GM18858 (cell line): Measurements from ENCODE around the gene OSR1.
A peak's percentile ranks its signal among the peaks of the same experiment; 100 is the strongest.
"Not testable (repeated sequence)": the region's sequence is repeated elsewhere in the genome, so short reads cannot be mapped to it uniquely, and the experiment has no call there.

ENCODE experiments used
- ATAC-seq: cut with Tn5 transposase; IDR thresholded peaks from one replicate; pipeline ENCODE4 v1.9.1; 2021; ENCODE audit not compliant: unreplicated experiment

Gene OSR1

DNA sequence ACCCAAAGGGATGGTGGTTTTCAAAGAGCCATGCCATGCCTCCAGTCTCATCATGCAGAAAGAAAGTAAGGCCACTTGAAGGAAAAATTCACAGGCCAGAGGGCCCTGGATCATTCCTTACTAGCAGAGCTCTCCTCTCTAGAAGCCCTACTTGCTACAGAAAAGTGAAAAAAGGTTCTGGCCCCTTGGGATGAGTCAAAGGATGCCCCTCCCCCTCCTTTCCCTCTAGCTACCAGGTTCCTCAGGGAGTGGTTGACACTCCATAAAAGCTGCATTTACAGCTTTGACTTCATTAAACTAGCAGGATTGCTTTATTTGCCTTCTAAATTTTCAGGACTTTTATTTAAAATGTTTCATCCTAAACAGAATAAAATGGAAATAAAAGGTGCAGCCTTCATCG, 21.2 kb downstream of the OSR1 start:
- no peak for ATAC-seq

DNA sequence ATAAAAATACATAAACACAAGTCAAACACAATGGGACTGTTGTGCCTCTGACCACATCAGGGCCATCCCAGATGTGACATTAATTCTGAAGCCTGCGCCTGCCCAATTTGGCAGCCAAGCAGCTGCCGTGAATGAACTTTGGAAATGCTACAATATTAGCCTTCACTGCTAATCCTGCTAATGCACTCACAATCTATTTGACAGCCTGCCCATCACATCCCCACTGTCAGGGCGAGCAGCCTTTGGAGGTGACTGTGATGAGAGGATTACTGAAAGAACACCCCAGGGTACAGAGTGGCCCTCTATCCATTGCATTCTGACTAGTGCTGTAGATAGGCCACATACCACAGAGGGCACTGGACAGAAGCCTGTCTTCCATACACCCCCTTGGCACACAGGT, 21.6 kb downstream of the OSR1 start:
- ATAC-seq = no peak

DNA sequence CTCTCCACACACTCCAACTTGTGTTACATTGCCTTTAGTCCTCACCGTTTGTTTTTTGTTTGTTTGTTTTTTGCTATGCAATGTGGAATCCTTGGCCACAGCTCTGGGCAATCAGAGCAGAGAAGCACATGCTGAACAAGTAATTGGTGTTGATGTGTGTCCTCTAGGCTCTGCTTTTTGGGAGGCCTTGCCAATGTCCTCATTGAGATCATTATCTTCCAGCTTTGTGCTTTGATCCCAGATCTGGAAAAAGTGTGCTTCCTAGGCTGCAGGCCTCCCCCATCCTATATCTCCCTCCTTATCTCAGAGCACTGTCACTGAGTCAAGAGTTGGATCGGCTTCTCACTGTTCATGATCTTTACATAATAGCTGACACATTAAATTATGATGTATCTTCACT, 25.9 kb downstream of the OSR1 start:
- ATAC-seq = no peak

DNA sequence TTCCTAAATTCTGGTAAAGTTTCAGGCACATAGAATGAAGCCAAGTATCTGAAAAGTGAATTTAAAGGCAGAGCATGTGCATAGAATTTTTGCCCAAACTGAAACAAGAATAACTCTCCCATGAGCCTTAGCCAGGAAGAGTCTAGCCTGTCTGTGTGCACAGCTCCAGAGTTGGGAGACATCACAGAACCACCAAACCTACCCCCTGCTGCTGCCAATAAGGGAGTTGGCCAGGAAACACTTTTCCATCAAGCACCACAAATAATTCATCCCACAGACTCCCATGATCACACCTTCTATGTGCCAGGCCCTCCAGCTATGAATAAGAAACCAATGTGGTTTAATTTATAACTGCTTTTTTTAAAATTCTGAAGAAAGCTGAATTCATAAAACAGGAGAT, 27.0 kb downstream of the OSR1 start:
- ATAC-seq = no peak

DNA sequence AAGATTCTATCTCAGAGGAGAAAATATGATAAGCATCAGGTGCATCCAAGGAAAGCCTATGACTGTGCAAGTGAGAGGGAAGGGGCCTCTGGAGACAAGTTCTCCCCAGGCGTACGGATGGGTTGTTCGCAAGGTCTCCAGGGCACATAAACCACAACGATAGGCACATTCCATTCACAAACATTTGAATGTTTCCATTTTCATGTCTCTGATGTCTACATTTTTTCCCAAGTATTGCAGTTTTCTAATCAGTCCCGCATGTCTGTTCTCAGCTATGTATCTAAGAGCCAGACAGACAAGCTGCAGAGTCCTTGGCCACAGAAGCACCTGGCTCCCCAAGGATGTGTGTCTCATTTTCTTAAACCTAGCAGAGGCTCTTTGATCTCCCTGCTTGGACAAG, 28.0 kb downstream of the OSR1 start:
- no peak for ATAC-seq

DNA sequence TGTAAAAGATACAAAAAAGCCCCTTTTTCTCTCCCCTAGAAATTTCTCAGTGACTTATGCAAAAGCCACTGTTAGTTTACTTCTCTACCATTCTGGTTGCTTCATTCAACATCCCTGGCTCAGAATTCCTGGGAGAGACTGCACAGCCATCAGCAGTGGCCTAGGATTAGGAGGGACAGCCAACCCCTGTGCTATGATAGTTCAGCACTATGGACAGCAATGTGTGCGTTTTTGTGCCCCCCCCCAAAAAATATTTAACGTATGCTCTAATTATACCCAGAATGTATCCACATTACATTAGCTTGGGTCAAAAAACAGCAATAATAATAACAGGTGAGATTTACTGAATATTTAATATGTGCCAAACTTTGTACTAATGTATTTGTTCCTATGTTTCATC, 29.0 kb downstream of the OSR1 start:
- ATAC-seq = no peak

DNA sequence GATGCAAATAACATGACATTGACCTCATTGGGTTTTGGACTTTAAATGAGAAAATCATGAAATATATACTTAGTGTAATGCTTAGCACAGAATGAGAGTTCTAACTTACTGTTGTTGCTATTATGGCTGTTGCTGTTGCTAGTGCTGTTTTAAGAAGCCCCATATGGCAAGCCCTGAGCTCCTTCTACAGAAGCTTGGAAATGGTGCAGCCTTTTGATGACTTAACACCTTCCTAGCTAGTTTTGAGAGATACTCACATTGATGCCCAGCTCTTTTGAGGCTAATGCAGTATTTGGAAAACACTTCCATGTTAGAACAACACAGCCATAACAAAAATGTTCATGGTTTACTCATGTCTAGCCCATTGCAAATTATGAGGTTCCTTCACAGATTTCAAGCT, 30.9 kb downstream of the OSR1 start:
- ATAC-seq = no peak

DNA sequence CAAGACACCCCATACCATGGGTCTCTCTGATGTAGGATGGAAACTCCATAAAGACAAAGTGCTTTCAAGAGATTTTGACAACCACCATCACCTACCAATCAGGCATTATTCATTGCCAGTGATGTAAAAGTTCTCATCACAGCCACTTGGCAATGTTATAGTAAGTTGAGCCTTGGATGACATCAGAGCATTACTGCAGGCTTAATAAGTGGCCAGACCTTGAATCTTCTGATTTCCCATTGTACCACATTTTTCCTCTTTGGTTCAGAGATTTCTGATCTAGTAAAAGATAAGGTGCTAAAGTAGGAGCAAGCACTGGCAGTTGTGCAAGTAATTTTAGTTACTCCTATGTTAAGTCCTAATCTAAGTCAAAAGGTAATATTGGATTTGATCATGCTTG, 36.5 kb downstream of the OSR1 start:
- no peak for ATAC-seq

DNA sequence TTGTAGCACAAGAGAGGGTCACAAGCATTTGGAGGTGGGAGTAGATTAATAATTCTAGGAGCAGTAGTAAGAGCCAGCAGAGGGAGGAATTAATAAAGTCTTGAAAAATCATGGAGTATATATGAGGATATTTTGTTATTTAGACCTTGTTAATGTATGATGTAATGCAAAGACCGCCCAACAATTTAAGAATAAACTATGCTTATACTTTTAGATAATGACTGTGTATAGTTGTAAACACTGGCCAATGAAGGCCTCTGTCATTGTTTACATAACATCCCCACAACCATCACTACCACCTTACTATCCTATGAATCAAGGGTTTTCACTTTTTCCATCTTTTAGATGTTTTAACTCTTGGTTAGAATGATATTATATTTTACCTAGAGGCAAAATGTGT, 37.6 kb downstream of the OSR1 start:
- no peak for ATAC-seq

DNA sequence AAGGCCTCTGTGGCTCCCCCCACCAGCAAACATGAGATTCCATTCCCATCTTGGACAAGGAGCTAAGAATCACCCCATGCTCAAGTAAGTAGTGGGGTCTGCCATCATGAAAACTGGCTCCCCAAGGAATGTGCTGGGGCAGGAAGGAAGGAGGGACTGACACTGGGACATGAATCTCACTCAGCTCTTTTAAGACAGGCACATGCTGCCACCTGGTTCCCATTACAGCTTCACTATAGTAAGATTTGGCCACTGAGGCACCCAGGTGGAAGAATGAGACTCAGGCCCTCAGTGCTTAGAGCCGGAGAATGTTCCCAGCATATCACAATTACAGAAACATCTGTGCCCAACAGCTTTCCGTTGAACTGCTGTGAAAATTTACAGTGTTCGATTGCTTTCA, 38.7 kb downstream of the OSR1 start:
- ATAC-seq = no peak

DNA sequence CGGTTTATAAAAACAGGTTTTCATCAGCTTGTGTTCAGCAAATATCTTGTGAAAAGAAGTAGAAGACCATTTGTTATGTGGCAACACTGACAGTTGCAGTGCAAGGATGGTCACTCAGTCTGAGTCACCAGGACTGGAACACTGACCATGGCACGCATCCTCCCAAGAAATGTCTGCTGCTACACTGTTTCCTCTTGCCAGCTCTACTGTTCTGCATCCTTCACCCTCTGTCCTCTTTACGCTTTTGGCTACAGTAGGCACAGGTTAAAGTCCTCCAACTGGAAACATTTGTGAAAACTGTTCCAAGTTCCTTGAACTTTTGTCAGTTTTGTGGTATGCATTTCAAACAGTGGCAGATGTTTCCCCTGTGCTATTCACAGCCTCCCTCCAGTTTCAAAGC, 39.4 kb downstream of the OSR1 start:
- no peak for ATAC-seq

DNA sequence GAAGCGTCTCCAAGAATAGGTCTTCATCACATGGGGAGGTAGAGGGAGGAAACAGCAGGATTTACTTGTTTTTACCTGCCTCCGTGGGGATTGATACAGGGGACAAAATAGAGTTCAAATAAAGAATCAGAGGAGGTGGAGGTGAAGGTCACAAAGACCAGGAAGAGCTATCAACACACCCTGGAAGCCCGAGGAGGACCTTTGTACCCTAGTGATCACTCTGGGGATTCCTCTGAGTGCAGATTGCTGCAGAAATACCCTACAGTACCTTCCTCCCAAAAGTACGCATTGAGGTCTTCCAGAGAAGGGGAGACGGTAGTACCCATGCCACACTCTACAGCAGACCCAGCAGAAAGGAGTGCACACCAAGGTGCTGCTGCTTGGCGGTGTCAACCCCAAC, 44.9 kb downstream of the OSR1 start:
- no peak for ATAC-seq

DNA sequence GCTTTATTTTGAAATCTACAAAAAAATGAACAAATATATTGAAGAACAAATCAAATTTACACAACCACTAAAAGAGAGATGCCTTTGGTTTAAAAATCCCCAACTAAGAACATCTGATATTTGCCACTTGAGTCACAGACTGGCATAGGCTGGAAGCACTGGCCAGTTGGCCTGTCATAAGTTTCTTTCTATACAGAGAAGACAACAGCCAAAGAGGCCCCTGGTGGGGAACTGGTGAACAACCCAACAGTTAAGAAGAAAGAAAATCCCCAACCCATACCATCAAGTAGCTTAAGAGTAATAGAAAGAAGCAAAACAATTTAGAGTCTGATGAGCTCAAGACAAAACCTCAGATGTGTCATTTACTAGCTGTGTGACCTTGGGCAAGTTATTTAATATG, 45.5 kb downstream of the OSR1 start:
- ATAC-seq = peak; percentile 62

DNA sequence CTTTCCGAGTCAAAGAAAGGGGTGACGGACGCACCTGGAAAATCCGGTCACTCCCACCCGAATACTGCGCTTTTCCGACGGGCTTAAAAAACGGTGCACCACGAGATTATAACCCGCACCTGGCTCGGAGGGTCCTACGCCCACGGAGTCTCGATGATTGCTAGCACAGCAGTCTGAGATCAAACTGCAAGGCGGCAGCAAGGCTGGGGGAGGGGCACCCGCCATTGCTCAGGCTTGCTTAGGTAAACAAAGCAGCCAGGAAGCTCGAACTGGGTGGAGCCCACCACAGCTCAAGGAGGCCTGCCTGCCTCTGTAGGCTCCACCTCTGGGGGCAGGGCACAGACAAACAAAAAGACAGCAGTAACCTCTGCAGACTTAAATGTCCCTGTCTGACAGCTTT, 52.4 kb downstream of the OSR1 start:
- not testable (repeated sequence) for ATAC-seq

DNA sequence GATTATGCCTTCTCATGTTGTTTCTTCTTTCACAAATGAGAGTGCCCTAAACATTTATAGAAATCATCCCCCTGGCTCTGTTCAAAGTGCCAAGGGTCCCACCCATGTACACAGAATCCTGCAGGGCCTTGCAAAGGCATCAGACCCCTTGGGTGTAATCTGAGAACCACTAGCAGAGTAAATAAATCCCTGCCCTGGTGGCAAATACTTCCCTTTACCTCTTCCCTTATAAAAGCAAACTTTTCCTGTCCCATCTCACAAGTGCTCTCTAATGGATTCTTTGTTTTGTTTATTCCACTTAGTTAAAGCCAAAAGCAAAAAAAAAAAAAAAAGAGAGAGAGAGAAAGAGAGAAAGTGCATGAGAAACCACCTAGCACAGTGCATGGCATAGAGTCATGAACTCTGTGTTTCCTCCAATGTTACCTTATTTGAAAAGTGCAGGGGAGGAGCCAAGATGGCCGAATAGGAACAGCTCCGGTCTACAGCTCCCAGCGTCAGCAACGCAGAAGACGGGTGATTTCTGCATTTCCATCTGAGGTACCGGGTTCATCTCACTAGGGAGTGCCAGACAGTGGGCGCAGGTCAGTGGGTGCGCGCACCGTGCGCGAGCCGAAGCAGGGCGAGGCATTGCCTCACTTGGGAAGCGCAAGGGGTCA, 52.9 kb downstream of the OSR1 start:
- not testable (repeated sequence) for ATAC-seq

DNA sequence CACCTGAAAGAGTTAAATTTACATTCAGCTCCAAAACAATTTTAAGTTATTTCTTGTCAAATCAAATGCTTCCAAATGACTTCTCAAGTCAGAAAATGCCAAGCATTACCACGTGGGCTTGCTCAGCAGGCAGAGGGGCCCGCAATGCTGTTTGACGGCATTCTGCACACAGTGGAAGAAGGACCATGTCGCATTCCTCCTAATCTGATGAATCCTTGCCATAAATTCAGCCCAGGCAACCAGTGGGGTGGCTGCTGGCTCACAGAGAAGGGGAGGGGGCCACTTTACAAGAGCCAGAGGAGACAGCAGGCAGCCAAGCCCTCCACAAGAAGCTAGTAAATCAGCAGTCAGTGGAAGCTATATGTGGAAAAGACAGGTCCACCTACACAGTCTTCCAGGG, 56.7 kb downstream of the OSR1 start:
- no peak for ATAC-seq
